HG03175 (cell line): ENCODE data around the gene GRIA2.
"Not testable (repeated sequence)": the region's sequence is repeated elsewhere in the genome, so short reads cannot be mapped to it uniquely, and the experiment has no call there.

Source experiments
- ATAC-seq: cut with Tn5 transposase; IDR thresholded peaks from one replicate; pipeline ENCODE4 v1.9.1; 2021; ENCODE audit warnings: mild to moderate bottlenecking, moderate library complexity; ENCODE audit not compliant: unreplicated experiment

Gene GRIA2

GRCh38 chr4:157220371-157220881 lies at the start of gene GRIA2:
GRIA2 (plus strand) TSS chr4:157220728; CDS start chr4:157221043, 315 bp downstream.
- no peak for ATAC-seq

GRCh38 chr4:157172011-157172410 lies 48.5 kb upstream of the GRIA2 start:
- ATAC-seq, result no peak

- not testable (repeated sequence) for ATAC-seq
Observed at GRCh38 chr4:157180268-157180667, 40.3 kb upstream of the GRIA2 start.

GRCh38 chr4:157184300-157184699 lies 36.2 kb upstream of the GRIA2 start:
- no peak for ATAC-seq

- ATAC-seq, result no peak
Observed at GRCh38 chr4:157185363-157185762, 35.2 kb upstream of the GRIA2 start.

- no peak for ATAC-seq
Observed at GRCh38 chr4:157195374-157195773, 25.2 kb upstream of the GRIA2 start.

GRCh38 chr4:157196046-157196445 lies 24.5 kb upstream of the GRIA2 start:
- ATAC-seq, result no peak

- peak; percentile 59 for ATAC-seq
Observed at GRCh38 chr4:157204634-157205244, 15.8 kb upstream of the GRIA2 start.

GRCh38 chr4:157217708-157218107 lies 2.8 kb upstream of the GRIA2 start:
- no peak for ATAC-seq

- no peak for ATAC-seq
Observed at GRCh38 chr4:157219711-157220370, 687 bp upstream of the GRIA2 start.

GRCh38 chr4:157221426-157221894 lies 932 bp downstream of the GRIA2 start:
- ATAC-seq, result no peak

GRCh38 chr4:157221895-157222770 lies 1.6 kb downstream of the GRIA2 start:
- no peak for ATAC-seq

- no peak for ATAC-seq
Observed at GRCh38 chr4:157222771-157223160, 2.2 kb downstream of the GRIA2 start.

GRCh38 chr4:157223456-157223855 lies 2.9 kb downstream of the GRIA2 start:
- ATAC-seq, result no peak

- ATAC-seq, result no peak
Observed at GRCh38 chr4:157225096-157225495, 4.6 kb downstream of the GRIA2 start.

- no peak for ATAC-seq
Observed at GRCh38 chr4:157226035-157226434, 5.5 kb downstream of the GRIA2 start.

GRCh38 chr4:157226601-157227000 lies 6.1 kb downstream of the GRIA2 start:
- no peak for ATAC-seq

- no peak for ATAC-seq
Observed at GRCh38 chr4:157231525-157231924, 11.0 kb downstream of the GRIA2 start.

- no peak for ATAC-seq
Observed at GRCh38 chr4:157242871-157243270, 22.3 kb downstream of the GRIA2 start.

- ATAC-seq, result no peak
Observed at GRCh38 chr4:157244348-157244747, 23.8 kb downstream of the GRIA2 start.

GRCh38 chr4:157245351-157245750 lies 24.8 kb downstream of the GRIA2 start:
- ATAC-seq, result no peak
